HEK293 (cell line): ENCODE results near the gene NECTIN4.

Experiments used
- CTCF ChIA-PET: fragments of 350-600 bp; formaldehyde crosslinking; extraction: SDS; loops from one replicate; lab custom pipeline; 2021; ENCODE audit warnings: antibody characterized with exemption; lab: Yijun Ruan, JAX
- POLR2A ChIA-PET: fragments of 300-600 bp; formaldehyde crosslinking; extraction: SDS; loops from one replicate; lab custom pipeline; 2020; ENCODE audit warnings: antibody characterized with exemption, inconsistent platforms; lab: Yijun Ruan, JAX
- H3K27ac ChIP-seq: fragments of 200-500 bp; sonication (Bioruptor generic); 2 replicates; pipeline ENCODE4 v1.5.1; 2014; ENCODE audit warnings: low read depth, low read length, control low read depth, inconsistent platforms; ENCODE audit errors: extremely low read depth
- H3K36me3 ChIP-seq, 2 experiments: fragments of 200-500 bp in 1 of 2; sonication (Bioruptor generic) in 1 of 2; 1 replicate in 1 of 2; 2 replicates in 1 of 2; pipeline ENCODE4 v1.5.1; 2014 to 2017; ENCODE audit warnings: inconsistent platforms in 2 of 2, low read length in 2 of 2; ENCODE audit not compliant: control insufficient read depth in 2 of 2, insufficient read depth in 1 of 2
- H3K4me1 ChIP-seq: fragments of 200-500 bp; sonication (Bioruptor generic); 2 replicates; pipeline ENCODE4 v1.5.1; 2014; ENCODE audit warnings: mild to moderate bottlenecking, low read length, inconsistent platforms; ENCODE audit not compliant: control insufficient read depth, insufficient read depth
- H3K4me3 ChIP-seq: 2 replicates; pipeline ENCODE4 v1.5.1; 2011; ENCODE audit warnings: low read depth, mild to moderate bottlenecking, control low read depth, low read length, moderate library complexity
- H3K9me3 ChIP-seq: fragments of 200-500 bp; sonication (Bioruptor generic); 2 replicates; pipeline ENCODE4 v1.5.1; 2014; ENCODE audit warnings: low read depth, low read length, inconsistent platforms; ENCODE audit not compliant: control insufficient read depth, insufficient read depth
- EGR2 ChIP-seq: fragments of 450-650 bp; formaldehyde crosslinking; IDR thresholded peaks from 2 replicates; pipeline ENCODE4 v1.5.1; 2016; ENCODE audit warnings: low read depth, missing biosample characterization, missing genetic modification characterization
- MEIS1 ChIP-seq: sonication (generic); formaldehyde crosslinking; IDR thresholded peaks from 2 replicates; pipeline ENCODE4 v1.8.1; 2022; ENCODE audit warnings: missing genetic modification reagents, mild to moderate bottlenecking, borderline replicate concordance
- OVOL3 ChIP-seq: fragments of 450-650 bp; formaldehyde crosslinking; IDR thresholded peaks from 2 replicates; pipeline ENCODE4 v1.5.1; 2016; ENCODE audit warnings: missing biosample characterization, missing genetic modification characterization
- TCF7L2 ChIP-seq: IDR thresholded peaks from 2 replicates; pipeline ENCODE4 v1.6.1; 2011; ENCODE audit warnings: low read depth, mild to moderate bottlenecking, inconsistent platforms, low read length, moderate library complexity, borderline replicate concordance
- ZBTB49 ChIP-seq: fragments of 450-650 bp; formaldehyde crosslinking; IDR thresholded peaks from 2 replicates; pipeline ENCODE4 v1.5.1; 2016; ENCODE audit warnings: missing biosample characterization, missing genetic modification characterization, low read depth
- ZBTB7A ChIP-seq: fragments of 450-650 bp; formaldehyde crosslinking; IDR thresholded peaks from 2 replicates; pipeline ENCODE4 v1.5.1; 2016; ENCODE audit warnings: low read depth, missing biosample characterization, missing genetic modification characterization
- ZNF132 ChIP-seq: fragments of 450-650 bp; formaldehyde crosslinking; IDR thresholded peaks from 2 replicates; pipeline ENCODE4 v1.5.1; 2017; ENCODE audit warnings: missing biosample characterization, missing genetic modification characterization, borderline replicate concordance
- ZNF140 ChIP-seq: fragments of 450-650 bp; formaldehyde crosslinking; IDR thresholded peaks from 2 replicates; pipeline ENCODE4 v1.5.1; 2016; ENCODE audit warnings: missing biosample characterization, missing genetic modification characterization
- ZNF148 ChIP-seq: fragments of 450-650 bp; formaldehyde crosslinking; IDR thresholded peaks from 2 replicates; pipeline ENCODE4 v1.5.0; 2017; ENCODE audit warnings: missing biosample characterization, missing genetic modification characterization, borderline replicate concordance
- ZNF169 ChIP-seq: fragments of 450-650 bp; formaldehyde crosslinking; IDR thresholded peaks from 2 replicates; pipeline ENCODE4 v1.5.1; 2016; ENCODE audit warnings: missing biosample characterization, missing genetic modification characterization
- ZNF18 ChIP-seq: fragments of 450-650 bp; formaldehyde crosslinking; IDR thresholded peaks from 2 replicates; pipeline ENCODE4 v1.5.1; 2016; ENCODE audit warnings: missing biosample characterization, missing genetic modification characterization
- ZNF19 ChIP-seq: fragments of 450-650 bp; formaldehyde crosslinking; IDR thresholded peaks from 2 replicates; pipeline ENCODE4; 2016; ENCODE audit warnings: missing biosample characterization, missing genetic modification characterization, low read depth
- ZNF501 ChIP-seq: fragments of 450-650 bp; formaldehyde crosslinking; IDR thresholded peaks from 2 replicates; pipeline ENCODE4 v1.5.1; 2016; ENCODE audit warnings: missing biosample characterization, missing genetic modification characterization
- ZNF518A ChIP-seq: fragments of 450-650 bp; formaldehyde crosslinking; conservative IDR thresholded peaks from 2 replicates; pipeline ENCODE4 v1.5.1; 2016; ENCODE audit warnings: low read depth, missing biosample characterization, missing genetic modification characterization
- ZNF544 ChIP-seq: fragments of 450-650 bp; formaldehyde crosslinking; IDR thresholded peaks from 2 replicates; pipeline ENCODE4 v1.5.0; 2017; ENCODE audit warnings: missing biosample characterization, missing genetic modification characterization
- ZNF571 ChIP-seq: fragments of 450-650 bp; formaldehyde crosslinking; IDR thresholded peaks from 2 replicates; pipeline ENCODE4 v1.5.0; 2017; ENCODE audit warnings: missing biosample characterization, missing genetic modification characterization
- ZNF585B ChIP-seq: fragments of 450-650 bp; formaldehyde crosslinking; IDR thresholded peaks from 2 replicates; pipeline ENCODE4 v1.5.1; 2016; ENCODE audit warnings: missing biosample characterization, missing genetic modification characterization
- ZNF791 ChIP-seq: fragments of 450-650 bp; formaldehyde crosslinking; IDR thresholded peaks from 2 replicates; pipeline ENCODE4 v1.5.1; 2016; ENCODE audit warnings: missing biosample characterization, missing genetic modification characterization
- ZNF837 ChIP-seq: fragments of 450-650 bp; formaldehyde crosslinking; IDR thresholded peaks from 2 replicates; pipeline ENCODE4 v1.5.1; 2016; ENCODE audit warnings: missing biosample characterization, missing genetic modification characterization
- ZSCAN5A ChIP-seq: fragments of 450-650 bp; formaldehyde crosslinking; IDR thresholded peaks from 2 replicates; pipeline ENCODE4 v1.5.1; 2016; ENCODE audit warnings: missing biosample characterization, missing genetic modification characterization

The NECTIN4 gene

GRCh38 chr1:161081519-161081918 is 7.8 kb downstream of the NECTIN4 start:
- no peak for TF ChIP-seq ZNF169 (tag by site-specific recombination)
- TF ChIP-seq ZBTB7A (tag by site-specific recombination), result no peak
- TF ChIP-seq TCF7L2, result no peak
- TF ChIP-seq OVOL3 (tag by site-specific recombination), result no peak
- no peak for TF ChIP-seq ZNF501
- no peak for TF ChIP-seq EGR2
- no peak for TF ChIP-seq ZNF585B (tag by site-specific recombination)
- TF ChIP-seq, all 188 proteins: peak for 0
- Histone ChIP-seq H3K27ac (no peak overlapping the region), H3K36me3 (no peaks in the 10 kb centered on the region), H3K4me1 (no peaks in the 10 kb centered on the region; the same call in 1 of the 2 replicates), H3K9me3 (no peaks in the 10 kb centered on the region), H3K4me3 (no peak overlapping the region)
- ChIA-PET CTCF (interaction anchor here (0.6 to 2.0 kb wide), 4 partner anchors 9 to 54 kb away, joined by 3 to 6 read pairs (median 4); no protein-coding TSS in a partner anchor), POLR2A (interaction anchor here (0.7 kb wide), 1 partner anchor 43 kb away, joined by 3 read pairs; no protein-coding TSS in a partner anchor)

GRCh38 chr1:161080441-161081405 is 8.6 kb downstream of the NECTIN4 start:
- no peaks in the 10 kb centered on the region; the same call in 1 of the 2 replicates for H3K4me1 ChIP-seq
- H3K9me3 ChIP-seq, result no peaks in the 10 kb centered on the region
- H3K36me3 ChIP-seq, result no peaks in the 10 kb centered on the region
- H3K27ac ChIP-seq, result no peak overlapping the region
- no peak overlapping the region for H3K4me3 ChIP-seq
- POLR2A ChIA-PET, result no interaction called here
- CTCF ChIA-PET, result interaction anchor here (0.6 kb wide), 1 partner anchor 408 kb away, joined by 3 read pairs; no protein-coding TSS in a partner anchor
- no peak for TF ChIP-seq ZNF148 (tag by site-specific recombination)
- no peak for TF ChIP-seq ZNF544 (tag by site-specific recombination)
- TF ChIP-seq ZNF791 (tag by site-specific recombination), result no peak
- TF ChIP-seq ZNF518A (tag by site-specific recombination), result no peak
- no peak for TF ChIP-seq ZNF19 (tag by site-specific recombination)
- no peak for TF ChIP-seq ZNF837 (tag by site-specific recombination)
- no peak for TF ChIP-seq ZSCAN5A (tag by site-specific recombination)
- TF ChIP-seq ZNF140, result no peak
- no peak for TF ChIP-seq ZNF18 (tag by site-specific recombination)
- TF ChIP-seq MEIS1 (CRISPR knock-in tag), result no peak
- TF ChIP-seq ZNF571 (tag by site-specific recombination), result no peak
- TF ChIP-seq ZNF132 (tag by site-specific recombination), result no peak
- no peak for TF ChIP-seq ZBTB49
- no peak for TF ChIP-seq ZNF501
